ENCODE data around the gene C1orf56.

GRCh38 chr1:151008244-151009205 is 39.0 kb upstream of the C1orf56 start, which contains the start of gene PRUNE1:
- TF ChIP-seq JUND (IDR thresholded peaks at IDR 0.05) (peak in 1 of 2 donors; percentile 54), CTCF (IDR thresholded peaks at IDR 0.05; ENCODE audit: low read depth, low read length, missing input control) (no peak), MAX (IDR thresholded peaks at IDR 0.05) (no peak)
